Measurements from ENCODE around the gene NCOA7.

The NCOA7 gene

GRCh38 chr6:125953502-125953875, 162.7 kb downstream of the NCOA7 start:
- no peak for TF ChIP-seq EZH2 (IDR thresholded peaks at IDR 0.05; ENCODE audit: borderline replicate concordance, low read length)
- TF ChIP-seq, protein P1, sequence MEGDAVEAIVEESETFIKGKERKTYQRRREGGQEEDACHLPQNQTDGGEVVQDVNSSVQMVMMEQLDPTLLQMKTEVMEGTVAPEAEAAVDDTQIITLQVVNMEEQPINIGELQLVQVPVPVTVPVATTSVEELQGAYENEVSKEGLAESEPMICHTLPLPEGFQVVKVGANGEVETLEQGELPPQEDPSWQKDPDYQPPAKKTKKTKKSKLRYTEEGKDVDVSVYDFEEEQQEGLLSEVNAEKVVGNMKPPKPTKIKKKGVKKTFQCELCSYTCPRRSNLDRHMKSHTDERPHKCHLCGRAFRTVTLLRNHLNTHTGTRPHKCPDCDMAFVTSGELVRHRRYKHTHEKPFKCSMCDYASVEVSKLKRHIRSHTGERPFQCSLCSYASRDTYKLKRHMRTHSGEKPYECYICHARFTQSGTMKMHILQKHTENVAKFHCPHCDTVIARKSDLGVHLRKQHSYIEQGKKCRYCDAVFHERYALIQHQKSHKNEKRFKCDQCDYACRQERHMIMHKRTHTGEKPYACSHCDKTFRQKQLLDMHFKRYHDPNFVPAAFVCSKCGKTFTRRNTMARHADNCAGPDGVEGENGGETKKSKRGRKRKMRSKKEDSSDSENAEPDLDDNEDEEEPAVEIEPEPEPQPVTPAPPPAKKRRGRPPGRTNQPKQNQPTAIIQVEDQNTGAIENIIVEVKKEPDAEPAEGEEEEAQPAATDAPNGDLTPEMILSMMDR (IDR thresholded peaks at IDR 0.05; ENCODE audit: low read length) = peak; percentile 75
- peaks cover 11% of the 10 kb centered on the region; the same call in 1 of the 2 replicates for H3K79me2 ChIP-seq (ENCODE audit: insufficient read depth, low read length)
- H3K27me3 ChIP-seq (ENCODE audit: insufficient read depth, low read length) = no peaks in the 10 kb centered on the region
- peak overlapping the region; percentile 56 for H3K4me2 ChIP-seq (ENCODE audit: low read length)
- no peak overlapping the region for H3K9ac ChIP-seq (ENCODE audit: low read length)
- H4K20me1 ChIP-seq (ENCODE audit: insufficient read depth, low read length) = no peaks in the 10 kb centered on the region
- peaks cover 12% of the 10 kb centered on the region; the same call in 1 of the 2 replicates for H3K9me3 ChIP-seq (ENCODE audit: low read length)
- no peak overlapping the region for H3K27ac ChIP-seq (ENCODE audit: low read depth, low read length, poor library complexity, severe bottlenecking)
- no peak overlapping the region for H2AFZ ChIP-seq (ENCODE audit: low read length)
- H3K4me3 ChIP-seq (ENCODE audit: low read depth, low read length, poor library complexity, severe bottlenecking) = peak overlapping the region; percentile 39
- no peaks in the 10 kb centered on the region for H3F3A ChIP-seq (ENCODE audit: insufficient read depth, low read length)
- peaks cover 3% of the 10 kb centered on the region; the same call in 1 of the 2 replicates for H3K36me3 ChIP-seq (ENCODE audit: insufficient read depth, low read length)
- no peaks in the 10 kb centered on the region for H3K9me2 ChIP-seq (ENCODE audit: low read depth, low read length)
- peaks cover 33% of the 10 kb centered on the region for H3K4me1 ChIP-seq (ENCODE audit: insufficient read depth, low read length, severe bottlenecking)

- H3K4me1 ChIP-seq (ENCODE audit: insufficient read depth, low read length, severe bottlenecking) = peaks cover 43% of the 10 kb centered on the region
- H3K79me2 ChIP-seq (ENCODE audit: insufficient read depth, low read length) = peaks cover 17% of the 10 kb centered on the region; the same call in 1 of the 2 replicates
- TF ChIP-seq, protein P1 (IDR thresholded peaks at IDR 0.05; ENCODE audit: low read length) = no peak
- H3K9me2 ChIP-seq (ENCODE audit: low read depth, low read length) = no peaks in the 10 kb centered on the region
- peaks cover 3% of the 10 kb centered on the region; the same call in 1 of the 2 replicates for H3K36me3 ChIP-seq (ENCODE audit: insufficient read depth, low read length)
- no peaks in the 10 kb centered on the region for H3F3A ChIP-seq (ENCODE audit: insufficient read depth, low read length)
- H3K27ac ChIP-seq (ENCODE audit: low read depth, low read length, poor library complexity, severe bottlenecking) = no peak overlapping the region
- no peak overlapping the region for H3K4me3 ChIP-seq (ENCODE audit: low read depth, low read length, poor library complexity, severe bottlenecking)
- H3K27me3 ChIP-seq (ENCODE audit: insufficient read depth, low read length) = no peaks in the 10 kb centered on the region
- no peak overlapping the region for H3K4me2 ChIP-seq (ENCODE audit: low read length)
- H3K9me3 ChIP-seq (ENCODE audit: low read length) = peaks cover 12% of the 10 kb centered on the region; the same call in 1 of the 2 replicates
- no peak overlapping the region for H2AFZ ChIP-seq (ENCODE audit: low read length)
- H3K9ac ChIP-seq (ENCODE audit: low read length) = no peak overlapping the region
- no peaks in the 10 kb centered on the region for H4K20me1 ChIP-seq (ENCODE audit: insufficient read depth, low read length)
These were observed 164.1 kb downstream of the NCOA7 start for GRCh38 chr6:125954735-125955339.

GRCh38 chr6:125955973-125956372, 165.2 kb downstream of the NCOA7 start:
- Histone ChIP-seq H3K79me2 (ENCODE audit: insufficient read depth, low read length) (peaks cover 17% of the 10 kb centered on the region; the same call in 1 of the 2 replicates), H3K27ac (ENCODE audit: low read depth, low read length, poor library complexity, severe bottlenecking) (no peak overlapping the region), H2AFZ (ENCODE audit: low read length) (no peak overlapping the region), H3K9me3 (ENCODE audit: low read length) (peaks cover 12% of the 10 kb centered on the region; the same call in 1 of the 2 replicates), H3K9ac (ENCODE audit: low read length) (peak overlapping the region; percentile 64), H3K4me1 (ENCODE audit: insufficient read depth, low read length, severe bottlenecking) (peaks cover 43% of the 10 kb centered on the region), H3K9me2 (ENCODE audit: low read depth, low read length) (no peaks in the 10 kb centered on the region), H4K20me1 (ENCODE audit: insufficient read depth, low read length) (no peaks in the 10 kb centered on the region), H3K4me3 (ENCODE audit: low read depth, low read length, poor library complexity, severe bottlenecking) (peak overlapping the region; percentile 80), H3K4me2 (ENCODE audit: low read length) (peak overlapping the region; percentile 89), H3K27me3 (ENCODE audit: insufficient read depth, low read length) (no peaks in the 10 kb centered on the region), H3F3A (ENCODE audit: insufficient read depth, low read length) (no peaks in the 10 kb centered on the region), H3K36me3 (ENCODE audit: insufficient read depth, low read length) (peaks cover 3% of the 10 kb centered on the region; the same call in 1 of the 2 replicates)
- TF ChIP-seq, protein P1 (IDR thresholded peaks at IDR 0.05; ENCODE audit: low read length) = no peak
- no peak for TF ChIP-seq EZH2 (IDR thresholded peaks at IDR 0.05; ENCODE audit: borderline replicate concordance, low read length)
